HG02943 (cell line): ENCODE measurements around the gene SLC12A1.

ENCODE experiments used
- ATAC-seq: cut with Tn5 transposase; IDR thresholded peaks from one replicate; pipeline ENCODE4 v1.9.1; 2021; ENCODE audit warnings: mild to moderate bottlenecking, low read depth, moderate library complexity; ENCODE audit not compliant: unreplicated experiment

The SLC12A1 gene

DNA sequence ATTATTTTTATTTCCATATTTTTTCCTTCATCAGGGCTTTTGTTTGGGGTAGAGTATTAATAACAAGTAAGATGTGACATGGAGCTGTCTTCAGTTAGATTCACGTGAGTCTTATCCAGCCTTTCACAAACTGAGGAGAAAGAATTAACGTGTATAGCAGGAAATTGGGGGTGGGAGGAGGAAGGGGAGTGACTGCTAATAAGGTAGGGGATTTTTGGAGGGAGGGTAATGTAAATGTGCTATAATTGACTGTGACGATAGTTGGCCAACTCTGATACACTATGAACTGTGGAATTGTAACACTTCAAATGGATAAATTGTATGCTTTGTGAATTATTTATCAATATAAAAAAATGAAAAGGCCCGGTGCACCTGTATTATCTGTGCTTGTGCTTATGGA lies 134.0 kb downstream of the SLC12A1 start:
- no peak for ATAC-seq

DNA sequence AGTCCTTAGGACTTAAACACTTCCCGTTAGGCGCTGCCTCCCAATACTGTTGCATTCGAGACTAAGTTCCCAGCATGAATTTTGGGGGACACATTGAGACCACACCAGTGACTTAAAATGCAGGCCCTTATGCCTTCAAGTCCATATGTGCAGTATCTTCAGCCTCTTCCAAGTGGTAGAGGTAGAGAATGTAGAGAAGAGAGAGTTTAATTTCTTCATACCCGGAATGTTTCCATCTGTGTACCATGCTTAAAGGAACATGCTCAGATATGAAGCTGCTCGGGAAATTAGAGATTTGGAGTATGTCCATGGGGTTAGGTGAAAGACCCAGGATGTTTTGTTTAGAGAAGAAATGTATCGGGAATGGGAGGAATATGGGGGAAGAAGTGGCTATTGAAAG lies 137.8 kb downstream of the SLC12A1 start:
- ATAC-seq, result no peak

DNA sequence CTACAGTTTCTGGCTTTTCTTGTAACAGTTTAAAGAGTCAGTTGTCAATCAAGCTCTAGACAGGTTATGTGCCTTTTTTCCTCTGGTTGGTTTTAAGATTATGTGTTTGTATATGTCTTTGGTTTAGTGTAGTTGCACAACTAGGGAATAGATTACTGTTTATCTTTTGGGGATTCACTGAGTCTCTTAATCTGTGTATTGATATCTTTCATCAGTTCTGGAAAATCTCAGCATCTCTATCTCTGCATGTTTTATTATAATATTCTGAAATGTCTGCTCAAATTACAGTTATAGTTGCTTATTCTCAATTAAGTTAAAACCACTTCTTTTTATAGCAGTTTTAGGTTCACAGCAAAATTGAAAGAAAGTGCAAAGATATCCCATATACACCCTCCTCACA lies 139.4 kb downstream of the SLC12A1 start:
- ATAC-seq, result no peak

DNA sequence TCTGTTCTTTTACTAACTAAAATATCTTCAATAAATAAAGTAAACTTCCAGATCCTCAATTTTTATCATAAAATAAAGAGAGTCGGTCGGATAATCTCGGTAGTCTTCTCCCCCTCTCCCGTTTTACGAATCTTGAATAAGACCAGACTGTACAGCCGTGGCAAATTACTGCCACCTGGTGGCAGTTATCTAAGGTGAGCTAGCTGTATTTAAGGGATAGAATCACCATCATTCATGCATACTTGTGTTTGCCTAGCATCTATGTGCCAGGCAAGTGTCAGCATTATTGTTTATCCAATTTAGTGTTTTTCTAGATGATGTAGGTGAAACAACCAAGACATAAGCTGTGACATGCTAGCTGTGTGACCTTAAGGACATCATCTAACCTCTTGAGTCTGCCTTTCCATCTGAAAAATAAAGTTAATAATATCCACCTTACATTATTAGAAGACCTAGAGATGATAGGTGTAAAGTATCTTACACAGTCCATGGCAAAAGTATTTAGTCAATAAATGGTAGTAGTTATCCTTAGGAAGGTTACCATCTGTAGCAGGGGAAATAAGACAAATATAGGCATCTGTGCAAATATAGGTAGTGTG lies 146.5 kb downstream of the SLC12A1 start:
- no peak for ATAC-seq
